NCI-H2029 (cell line): Measurements from ENCODE around the gene CELSR3.
A peak's percentile ranks its signal among the peaks of the same experiment; 100 is the strongest.

Source experiments
- DNase-seq: peaks from one replicate; lab custom pipeline; 2025; lab: John Stamatoyannopoulos, UW

Gene CELSR3

DNA sequence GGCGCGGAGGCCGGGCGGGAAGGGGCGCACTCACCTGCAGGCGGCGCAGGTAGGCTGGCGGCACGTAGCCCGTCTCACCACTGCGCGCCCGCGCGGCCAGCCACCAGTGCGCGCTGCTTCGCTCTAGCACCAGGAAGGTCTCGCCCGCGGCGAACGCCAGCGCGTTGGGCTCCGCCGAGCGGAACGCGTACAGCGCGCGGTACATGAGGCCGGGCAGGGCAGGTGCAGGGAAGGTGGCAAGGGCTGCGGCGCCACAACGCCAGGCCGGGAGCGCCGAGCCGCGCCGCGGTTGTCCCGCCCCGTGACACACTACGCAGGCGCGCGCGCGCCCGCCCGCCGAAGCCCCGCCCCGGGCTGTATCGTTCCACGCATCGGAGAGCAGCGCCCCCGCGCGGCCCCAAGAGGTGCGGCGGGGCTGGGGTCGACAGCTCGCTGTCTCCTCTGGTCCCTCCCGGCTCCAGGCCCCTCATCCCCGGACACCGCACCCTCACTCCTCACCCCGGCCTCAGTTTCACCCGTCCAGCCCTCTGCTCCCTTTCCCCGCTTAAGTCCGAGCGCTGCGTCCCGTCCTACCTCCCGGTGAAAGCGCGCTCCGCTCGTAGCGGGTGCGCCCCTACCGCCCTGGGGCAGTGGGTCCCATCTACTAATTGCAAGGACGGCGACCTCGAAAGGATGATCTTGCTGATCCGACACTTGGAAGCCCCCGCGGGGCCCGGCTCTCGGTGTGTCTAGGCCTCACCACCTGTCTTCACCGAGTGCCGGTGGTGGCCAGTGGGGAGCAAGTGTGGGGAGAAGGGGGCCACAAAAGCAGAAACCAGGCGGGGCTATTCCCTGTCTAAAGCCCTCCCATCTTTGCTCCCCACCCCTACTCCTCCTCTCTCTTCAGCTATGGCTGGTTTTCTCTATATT is 23.2 kb upstream of the CELSR3 start, which contains the start of gene NCKIPSD:
NCKIPSD (minus strand) TSS at position 313 of the 909 bp plus-strand sequence; CDS start at position 205, 108 bp downstream.
- peak; percentile 76 for DNase-seq

DNA sequence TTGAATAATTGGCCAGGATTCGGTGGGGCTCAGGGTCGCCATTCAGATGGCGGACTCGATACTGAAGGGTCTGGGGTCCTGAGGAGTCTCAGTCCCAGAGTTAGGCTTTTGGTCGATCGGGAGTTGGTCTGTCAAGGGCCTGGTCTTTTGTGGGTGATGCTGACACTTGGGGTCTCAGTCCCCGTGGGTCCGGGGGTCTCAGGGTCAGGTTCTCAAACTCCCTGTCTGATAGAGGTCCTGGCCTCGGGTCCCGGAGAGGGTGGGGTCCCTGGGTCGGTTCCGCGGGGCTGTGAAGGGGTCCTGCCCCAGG is 22.6 kb upstream of the CELSR3 start:
- DNase-seq: no peak

DNA sequence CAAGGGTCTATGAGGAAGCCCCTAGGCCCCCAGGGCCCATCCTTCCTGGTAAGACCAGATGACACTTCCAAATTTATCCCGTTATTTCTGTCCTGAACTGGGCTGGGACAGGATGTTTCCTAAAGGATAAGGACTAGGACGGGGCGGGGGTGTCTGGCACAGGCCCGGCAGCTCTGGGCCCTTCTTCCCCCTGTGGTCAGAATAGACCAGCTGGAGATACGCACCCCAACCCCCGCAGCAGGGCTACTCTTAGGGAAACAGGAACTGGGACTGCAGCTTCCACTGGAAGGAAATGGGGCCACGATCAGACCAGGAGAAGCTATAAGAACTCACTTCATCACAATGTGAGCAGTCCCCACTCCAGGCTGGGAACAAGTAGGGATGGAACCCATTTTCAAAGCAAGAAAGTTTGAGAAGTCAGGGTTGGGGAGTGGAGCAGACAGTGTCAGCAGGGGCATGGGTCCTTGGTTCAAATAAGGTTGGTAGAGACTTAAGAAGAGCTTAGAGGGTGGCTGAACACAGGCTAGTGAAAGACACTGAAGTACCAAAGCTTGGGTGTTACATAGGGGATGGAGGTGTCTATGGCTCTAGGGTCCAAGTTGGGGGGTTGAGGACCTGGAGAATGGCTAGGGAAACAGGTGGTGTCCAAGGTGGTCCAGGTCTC is 21.9 kb upstream of the CELSR3 start:
- no peak for DNase-seq

DNA sequence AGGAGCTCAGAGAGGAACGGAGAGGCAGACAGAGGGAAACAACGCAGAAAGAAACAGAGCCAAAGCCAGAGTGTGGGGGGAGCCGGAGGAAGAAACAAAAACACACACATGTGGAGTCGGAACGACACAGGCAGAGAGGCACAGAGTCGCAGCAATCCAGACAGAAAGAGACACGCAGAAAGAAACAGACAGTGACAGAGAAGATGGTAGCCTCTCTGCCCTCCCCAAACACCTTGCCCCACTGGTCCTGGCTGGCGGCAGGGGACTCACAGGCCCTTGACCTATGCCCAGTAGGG is 21.3 kb upstream of the CELSR3 start:
- DNase-seq: no peak

DNA sequence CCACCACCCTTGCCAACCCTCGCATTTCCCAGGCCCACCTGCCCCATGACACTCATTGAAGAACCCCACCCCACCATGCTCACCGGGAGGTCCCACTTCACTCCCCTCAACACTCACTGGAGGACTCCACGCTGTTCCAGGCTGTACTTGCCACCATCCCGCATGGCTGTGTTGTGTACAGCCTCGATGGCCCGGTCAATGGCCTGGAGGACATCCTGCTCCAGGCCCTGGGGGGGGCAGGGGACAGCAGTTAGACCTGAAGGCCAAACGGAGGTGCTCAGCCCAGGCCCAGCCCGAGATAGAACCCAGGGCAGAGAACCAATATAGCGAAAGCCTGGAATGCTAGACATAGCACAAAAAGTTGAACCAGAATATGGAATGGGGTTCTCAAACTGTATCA is 20.1 kb upstream of the CELSR3 start:
- DNase-seq: no peak

DNA sequence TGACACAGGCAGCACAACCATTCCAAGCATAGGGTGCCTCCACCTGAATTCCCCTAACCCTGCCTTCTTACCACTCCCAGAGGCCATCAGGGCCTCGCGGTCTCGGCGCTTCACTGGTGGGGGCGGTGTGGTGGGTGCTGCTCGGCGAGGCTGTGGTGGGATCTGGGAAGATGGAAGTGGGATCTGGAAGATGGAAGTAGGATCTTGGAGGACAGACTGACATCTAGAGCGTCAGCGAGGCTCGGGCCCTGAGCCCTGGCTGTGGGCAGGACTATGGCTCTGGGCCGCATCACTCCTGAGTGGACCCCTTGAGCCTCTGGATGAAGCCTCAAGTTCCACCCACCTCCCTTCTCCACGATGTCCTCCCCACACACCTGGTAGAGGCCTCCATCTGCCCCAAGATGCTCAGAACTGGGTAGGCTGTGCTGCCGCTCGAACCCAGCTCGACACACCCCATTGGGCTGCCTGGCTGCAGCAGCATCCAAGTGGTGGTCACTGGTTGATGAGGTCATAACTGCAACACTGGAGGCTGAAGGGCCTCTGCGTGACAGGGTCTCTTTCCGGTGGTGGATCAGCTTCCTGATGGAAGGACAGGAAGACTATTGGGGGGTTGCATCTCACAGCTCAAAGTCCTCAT is 19.4 kb upstream of the CELSR3 start:
- DNase-seq: no peak

DNA sequence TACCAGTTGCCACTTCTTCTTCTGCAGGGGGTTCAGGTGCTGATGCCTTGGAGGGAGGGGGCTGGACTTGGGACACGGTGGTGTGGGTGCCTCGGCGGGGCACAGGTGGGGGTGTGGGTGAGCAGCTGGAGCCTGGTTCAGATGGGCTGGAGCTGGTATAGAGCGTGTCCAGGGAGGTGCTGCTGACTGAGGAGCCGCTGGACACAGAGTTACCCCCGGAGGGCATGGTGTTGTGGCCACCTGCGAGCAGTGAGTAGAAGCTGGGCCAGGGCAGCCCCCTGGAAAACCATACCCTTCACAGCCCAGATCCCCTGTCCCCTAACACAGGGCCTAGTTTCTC is 18.8 kb upstream of the CELSR3 start:
- no peak for DNase-seq

DNA sequence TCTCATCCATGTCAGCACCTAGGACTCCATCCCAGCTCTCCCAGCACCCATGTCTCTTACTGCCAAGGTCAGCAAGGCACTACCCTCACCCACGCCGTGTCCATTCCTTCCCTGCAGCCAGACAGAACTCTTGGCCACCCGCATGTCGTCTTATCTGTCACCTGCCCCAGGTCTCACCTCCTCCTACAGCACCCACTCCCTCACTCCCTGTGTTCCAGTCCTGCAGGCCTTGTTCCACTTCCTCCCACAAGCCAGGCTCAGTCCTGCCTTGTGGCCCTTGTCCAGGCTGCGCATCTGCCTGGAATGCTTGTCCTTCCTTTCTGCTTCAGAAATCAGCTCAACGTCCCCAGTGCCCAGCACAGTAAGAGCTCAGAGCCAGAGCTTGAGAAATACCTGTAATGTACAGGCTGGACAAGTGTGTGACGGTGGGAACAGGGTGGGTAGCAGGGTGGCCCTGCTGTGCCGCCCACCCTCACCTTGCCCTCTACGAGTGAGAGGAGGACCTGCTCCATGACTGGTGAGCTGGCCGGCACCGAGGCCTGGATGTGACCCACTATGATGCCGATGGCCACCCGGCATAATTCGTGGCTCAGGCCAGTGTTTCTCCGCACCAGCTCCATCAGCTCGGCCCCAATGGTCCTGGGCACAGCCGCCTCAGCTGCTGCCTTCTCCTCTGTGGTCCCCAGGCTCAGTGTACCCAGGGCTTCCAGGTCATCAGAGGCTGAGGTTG is 18.3 kb upstream of the CELSR3 start:
- no peak for DNase-seq

DNA sequence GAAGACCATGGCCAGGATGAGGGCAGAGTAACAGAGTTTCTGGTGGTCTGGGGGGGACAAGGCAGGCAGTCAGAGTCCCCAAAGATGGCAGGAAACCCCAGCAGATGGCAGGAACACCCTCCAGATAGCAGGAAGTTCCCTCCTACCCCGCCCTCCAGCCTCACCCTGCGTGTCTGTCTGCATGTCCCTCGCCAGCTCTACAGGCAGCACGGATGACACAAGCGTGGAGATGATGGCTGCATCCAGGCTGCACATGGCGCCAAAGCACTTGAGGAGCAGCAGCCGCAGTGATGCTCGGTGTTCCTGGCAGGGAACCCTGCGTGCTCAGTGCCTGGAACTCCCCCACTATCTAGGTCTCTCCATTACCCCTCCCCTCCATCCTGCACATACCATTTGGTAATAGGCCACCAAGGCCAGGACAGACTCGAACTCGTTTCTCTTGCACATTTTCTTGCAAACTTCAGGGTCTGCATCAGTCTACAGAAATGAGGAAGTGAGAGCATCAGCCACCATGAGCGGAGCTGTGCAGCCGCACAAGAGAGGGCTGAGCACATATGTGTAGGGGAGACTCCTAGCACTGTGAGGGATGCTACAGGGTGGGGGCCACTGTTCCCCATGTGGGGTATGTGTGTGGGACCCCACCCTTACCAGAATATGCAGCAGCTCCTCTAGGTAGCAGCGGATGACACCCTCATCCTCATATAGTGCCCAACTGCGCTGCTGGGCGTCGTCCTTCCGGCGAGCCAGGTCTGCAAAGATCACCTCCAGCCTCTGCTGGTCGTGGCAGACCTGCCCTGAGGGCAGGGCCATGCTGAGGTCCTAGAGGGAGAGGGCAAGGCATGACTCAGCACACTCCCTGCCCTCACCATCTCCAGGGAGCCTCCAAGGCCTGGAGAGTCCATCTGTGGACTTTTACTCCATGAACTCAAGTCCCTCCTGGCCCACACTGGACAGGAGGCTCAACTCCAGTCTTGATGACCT is 17.0 kb upstream of the CELSR3 start:
- no peak for DNase-seq

DNA sequence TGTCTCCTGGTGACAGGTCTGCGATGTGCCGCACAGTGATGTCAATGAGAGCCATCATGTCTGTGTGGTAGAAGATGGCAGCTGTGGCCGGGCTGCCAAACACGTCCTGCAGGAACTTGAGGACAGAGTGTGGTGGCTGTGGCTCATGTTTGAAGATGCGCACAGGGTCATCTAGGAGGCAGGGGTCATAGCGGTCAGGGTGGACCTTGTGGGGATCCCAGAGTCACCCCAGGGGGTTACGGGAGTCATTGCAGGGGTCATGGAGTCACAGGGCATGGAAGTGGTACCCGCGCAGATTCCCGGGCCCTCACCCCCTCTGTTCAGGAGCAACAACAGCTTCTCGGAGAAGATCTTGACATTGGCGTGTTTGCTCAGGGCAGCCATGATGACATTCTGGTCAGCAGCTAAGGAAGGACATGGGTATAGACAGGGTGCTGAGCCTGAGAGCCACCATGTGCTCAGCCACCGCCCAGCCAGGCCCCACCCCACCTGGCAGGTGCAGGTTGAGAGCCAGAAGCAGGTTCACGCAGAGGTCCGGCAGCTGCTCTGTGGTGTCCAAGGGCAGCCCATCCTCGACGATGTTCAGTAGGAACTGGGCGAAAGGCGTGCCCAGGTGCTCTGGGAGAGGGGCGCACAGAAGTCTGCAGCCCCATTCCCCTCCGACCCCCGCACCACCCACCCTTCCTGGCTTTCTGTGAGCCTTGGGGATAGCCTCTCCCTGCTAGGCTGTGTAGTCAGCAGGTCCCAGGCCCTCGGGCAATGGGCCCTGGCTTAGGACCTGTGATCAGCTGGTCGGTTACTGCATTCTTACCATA is 16.1 kb upstream of the CELSR3 start:
- no peak for DNase-seq

DNA sequence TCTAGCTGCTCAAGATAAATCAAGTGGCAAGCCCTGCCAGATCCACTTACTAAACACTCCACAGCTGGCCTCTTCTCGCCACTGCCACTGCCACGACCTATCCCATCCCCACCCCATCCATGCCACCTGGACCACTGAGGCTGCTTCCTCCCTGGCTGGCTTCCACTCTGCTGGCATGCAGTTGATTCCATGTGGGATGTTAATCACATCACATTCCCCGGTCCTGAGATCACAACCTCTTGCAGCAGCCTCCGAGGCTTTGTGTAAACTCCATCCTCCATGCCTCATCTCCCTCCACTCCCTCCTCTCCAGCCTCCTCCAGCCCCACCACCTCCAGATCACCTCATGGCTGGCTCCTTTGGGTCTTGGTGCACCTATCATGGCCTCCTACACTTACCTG is 15.4 kb upstream of the CELSR3 start:
- DNase-seq: no peak

DNA sequence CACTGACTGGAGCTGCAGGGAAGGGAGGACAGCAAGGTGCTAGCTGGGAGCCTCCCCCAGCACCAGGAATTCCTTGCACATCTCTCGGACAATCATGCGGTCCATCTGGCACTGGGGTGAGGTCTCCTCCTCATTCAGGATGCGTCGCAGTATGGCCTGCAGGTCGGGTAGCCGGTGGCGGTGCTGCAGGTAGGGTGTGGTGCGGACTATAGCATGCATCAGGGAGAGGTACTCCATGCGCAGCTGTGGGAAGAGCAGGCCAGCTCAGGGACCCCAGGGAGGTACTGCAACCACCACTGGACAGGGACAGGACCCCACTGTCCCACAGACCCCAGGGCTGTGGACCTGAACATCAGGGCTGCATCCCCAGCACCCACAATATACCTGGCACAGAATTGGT is 11.8 kb upstream of the CELSR3 start:
- no peak for DNase-seq

DNA sequence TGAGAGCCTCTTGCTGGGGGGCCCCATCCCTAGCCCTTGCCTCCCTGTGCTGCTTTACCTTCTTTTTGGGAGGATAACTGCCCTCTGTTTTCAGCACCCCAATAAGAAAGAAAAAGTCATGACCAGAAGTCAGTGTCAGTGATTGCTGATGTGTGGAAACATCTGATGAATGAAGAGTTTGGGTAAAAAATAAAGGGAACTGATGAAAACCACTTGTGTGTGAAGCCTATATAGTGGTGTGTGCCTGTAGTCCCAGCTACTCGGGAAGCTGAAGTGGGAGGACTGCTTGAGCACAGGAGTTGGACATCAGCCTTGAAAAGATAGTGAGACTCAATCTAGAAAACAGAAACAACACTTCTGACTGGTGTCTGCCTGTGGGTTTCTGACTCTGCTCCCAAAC is 9.8 kb upstream of the CELSR3 start:
- no peak for DNase-seq

DNA sequence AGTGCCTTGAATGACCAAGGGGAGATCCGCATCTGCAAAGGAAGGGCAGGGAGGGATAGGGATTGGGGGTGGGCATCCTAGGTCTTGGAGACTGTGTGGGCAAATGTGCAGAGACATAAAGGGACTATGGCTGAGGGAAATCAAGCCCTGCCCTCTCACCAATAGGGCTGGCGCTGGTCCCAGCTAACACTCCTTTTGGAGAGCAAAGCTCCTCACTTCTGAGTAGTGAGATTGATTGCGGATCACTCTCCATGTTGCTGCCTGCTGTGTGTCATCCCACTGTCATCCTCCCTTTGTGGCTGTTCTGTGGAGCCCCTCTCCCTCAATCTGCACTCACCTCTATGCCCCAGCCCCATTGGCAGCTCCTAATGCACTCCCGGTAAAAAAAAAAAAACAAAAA is 2.2 kb upstream of the CELSR3 start:
- peak; percentile 15 for DNase-seq

DNA sequence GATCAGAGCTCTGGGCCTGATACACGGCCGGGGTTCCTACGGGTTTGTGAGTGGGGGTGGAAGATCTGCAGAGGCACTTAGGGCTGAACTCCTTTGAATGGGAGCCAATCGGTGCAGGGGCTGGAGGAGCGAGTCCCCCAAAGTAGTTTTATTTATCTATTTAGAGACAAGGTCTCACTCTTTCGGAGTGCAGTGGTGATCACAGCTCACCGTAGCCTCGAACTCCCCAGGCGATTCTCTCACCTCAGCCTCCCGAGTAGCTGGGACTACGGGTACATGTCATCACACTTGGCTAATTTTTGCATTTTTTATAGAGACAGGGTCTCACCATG is 1.6 kb upstream of the CELSR3 start:
- no peak for DNase-seq

DNA sequence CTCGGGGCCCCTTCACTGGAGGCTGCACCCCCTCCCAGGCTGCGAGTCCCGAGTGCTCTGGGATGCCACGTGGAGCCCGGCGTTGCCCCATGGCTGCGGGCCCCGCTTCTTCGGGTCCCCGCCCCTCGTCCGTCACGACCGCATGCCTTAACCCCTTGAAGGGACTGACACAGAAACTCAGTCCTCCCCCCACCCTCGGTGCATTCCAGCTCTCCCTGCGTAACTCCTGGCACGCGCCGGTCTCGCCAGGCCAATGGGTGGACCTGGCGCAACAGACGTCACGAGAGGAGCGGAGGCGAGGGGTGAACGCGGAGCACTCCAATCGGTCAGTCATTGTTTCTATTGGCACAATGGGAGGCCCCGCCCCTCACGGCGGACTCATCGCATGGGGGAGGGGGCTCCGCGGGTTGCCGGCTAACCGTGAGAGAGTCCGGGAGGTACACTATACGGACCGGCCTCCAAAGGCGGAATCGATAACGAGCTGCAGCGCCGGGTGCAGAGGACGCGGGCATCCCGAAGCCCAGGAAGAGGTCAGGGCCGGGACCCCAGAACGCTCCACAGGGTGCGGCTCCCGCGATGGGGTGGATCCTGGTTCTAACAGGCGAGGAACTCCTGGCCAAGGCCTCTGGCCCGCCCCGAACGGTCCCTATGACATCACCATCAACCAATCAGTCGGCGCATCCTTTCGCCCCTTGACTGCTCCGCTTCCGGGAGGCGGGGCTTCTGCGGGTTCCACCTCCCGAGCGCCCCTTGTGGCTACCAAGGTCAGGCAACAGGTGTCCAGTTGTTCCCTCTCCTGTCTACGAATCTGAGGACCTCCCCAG is 1.0 kb upstream of the CELSR3 start:
- DNase-seq: peak; percentile 97

DNA sequence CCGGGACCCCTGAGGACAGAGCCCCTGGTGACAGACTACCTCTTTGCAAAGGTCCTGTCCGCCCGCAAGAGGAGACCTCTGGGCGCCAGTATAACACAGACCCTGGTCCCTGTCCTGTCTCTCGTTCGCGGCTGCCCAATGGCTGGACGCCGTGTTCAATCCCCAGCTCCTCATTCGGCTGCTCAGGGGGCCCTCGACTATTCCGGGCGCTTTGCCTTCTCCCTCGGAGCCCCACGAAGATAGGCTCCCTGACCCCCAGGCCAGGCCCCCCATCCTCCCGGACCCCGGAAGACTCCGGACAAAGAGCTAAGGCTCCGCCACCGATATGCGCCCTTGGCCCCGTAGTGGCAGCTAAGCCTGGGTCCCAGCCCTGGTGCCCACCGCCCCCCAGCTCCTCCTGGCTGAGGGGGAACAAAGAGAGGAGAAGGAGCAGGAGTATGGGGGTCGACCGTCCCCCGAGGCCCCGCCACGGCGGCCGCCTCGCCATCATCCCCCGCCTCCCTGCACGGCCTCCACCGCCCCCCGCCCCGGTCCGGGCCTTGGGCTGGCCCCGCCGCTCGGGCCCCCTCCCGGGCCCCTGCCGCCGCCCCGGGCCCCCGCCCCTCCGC is 437 bp downstream of the CELSR3 start:
- no peak for DNase-seq

DNA sequence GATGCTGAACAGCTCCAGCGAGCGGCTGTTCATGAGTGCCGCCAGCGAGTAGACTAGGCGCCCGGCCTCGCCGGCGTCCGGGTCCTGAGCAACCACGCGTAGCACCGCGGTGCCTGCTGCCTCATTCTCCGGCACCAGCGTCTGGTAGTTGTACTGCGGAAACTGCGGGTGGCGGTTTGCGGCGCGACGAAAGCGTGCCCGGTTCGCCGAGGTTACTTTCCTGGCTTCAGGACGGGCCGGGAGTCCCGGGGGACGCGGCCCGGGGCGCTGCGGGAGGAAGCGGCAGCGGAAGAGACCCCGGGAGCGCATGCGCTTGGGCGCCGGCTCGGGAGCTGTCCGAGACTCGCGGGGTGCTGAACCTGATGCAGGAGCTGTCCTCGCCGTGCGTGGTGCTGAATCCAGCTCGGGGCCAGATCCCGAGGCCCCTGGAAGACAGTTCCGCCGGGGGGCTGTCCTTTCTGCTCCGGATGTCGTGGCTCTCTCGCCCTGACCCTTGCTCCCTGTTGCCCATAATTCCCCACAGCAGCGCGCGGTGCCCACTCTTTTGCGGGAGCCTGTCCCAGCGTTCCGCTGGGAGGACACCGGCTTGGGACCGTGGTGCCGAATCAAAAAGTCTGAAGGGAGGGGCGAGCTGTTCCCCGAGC is 1.1 kb downstream of the CELSR3 start:
- DNase-seq: no peak

DNA sequence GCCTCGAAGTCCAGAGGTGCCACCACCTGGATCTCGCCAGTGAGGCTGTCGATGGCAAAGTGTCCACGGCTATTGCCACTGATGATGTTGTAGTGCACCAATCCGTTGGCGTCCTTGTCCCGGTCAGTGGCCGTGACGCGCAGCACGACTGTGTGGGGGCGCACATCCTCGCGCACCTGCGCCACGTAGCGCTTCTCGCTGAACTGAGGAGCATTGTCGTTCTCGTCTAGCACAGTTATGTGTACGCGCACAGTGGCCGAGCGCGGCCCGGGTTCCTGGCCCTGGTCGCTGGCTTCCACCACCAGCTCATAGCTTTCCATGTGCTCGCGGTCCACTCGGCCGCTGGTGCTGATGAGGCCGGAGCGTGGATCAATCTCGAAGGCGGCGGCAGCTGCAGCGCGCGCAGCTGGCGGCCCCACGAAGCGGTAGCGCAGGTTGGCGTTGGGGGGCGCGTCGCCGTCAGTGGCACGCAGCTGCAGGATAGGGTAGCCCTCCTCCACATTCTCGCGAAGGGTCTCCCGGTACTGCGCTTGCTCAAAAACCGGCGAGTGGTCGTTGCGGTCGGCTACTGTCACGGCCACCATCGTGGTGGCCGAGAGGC is 1.8 kb downstream of the CELSR3 start:
- DNase-seq: no peak
